Measurements from ENCODE around the gene DOCK6. TPM values are rescaled to one million over a fixed set of nuclear protein-coding genes. Genes with fewer than 3 reads are reported as not detected.

DOCK6 gene
- total and polyA plus RNA-seq, 2 of the 13 experiments (the other 11 are each of a cell fraction or from before 2014, with no cell fraction given): 5.4 to 38.1 TPM

DNA sequence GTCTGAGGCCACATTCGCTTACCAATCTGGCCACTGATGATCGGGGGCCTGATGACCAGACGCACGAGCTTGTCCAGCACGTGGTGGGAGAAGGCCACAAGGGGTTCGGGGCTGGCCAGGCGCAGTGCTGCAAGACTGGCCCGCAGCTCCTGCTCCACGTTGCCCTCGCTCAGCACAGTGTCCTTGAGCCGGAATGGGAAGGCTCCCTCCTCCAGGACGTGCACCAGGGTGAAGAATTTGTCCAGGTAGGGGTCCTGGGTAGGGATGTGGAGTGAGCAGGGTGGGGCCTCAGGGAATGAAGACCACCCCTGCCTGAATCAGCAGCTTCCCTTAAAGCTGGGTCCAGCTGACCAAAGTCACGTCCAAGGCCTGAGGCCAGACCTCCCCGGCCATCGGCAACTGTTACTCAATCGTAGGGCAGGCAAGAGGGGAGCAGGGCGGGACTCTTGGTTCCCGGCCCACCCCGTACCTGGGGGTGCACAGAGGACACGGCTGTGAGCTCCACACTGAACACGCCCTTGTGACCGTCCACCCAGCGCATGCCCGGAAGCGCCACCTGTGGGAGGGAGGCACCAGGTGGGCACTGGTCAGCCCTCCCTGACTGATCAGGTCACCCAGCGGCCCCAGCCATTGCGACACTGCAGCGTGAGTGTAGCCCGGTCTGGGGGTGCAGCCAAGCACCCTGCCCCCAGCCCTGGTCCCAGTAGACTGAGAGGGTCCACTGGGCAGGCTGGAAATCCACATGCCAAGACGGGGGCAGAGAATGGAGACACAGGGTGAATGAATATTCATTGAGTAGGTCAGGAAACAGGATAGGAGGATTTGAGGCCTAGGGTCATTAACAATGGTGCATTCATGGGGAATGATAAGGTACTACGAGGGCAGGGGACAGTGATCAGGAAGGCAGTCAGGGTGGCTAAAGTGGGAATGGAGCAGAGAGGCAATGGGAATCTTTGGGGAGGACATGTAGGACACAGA, 25.7 kb downstream of the DOCK6 start (continued):
- TF ChIP-seq, protein P1, sequence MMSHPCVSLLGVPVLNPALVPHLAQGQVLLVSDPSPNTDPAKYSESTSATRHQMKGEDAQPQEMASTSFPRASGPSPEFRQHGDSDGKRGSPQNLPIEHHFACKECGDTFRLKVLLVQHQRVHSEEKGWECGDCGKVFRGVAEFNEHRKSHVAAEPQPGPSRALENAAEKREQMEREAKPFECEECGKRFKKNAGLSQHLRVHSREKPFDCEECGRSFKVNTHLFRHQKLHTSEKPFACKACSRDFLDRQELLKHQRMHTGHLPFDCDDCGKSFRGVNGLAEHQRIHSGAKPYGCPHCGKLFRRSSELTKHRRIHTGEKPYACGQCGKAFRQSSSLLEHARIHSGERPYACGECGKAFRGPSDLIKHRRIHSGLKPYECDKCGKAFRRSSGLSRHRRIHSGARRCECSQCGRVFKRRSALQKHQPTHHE (CRISPR knock-in tag; IDR thresholded peaks at IDR 0.05; ENCODE audit: borderline replicate concordance): peak; percentile 67; the same call in 1 of the 2 replicates
- peak; percentile 90; the same call in 1 of the 2 replicates for TF ChIP-seq PCBP1 (IDR thresholded peaks at IDR 0.05; ENCODE audit: borderline replicate concordance, low read depth, low read length)
- no peak for TF ChIP-seq HDAC6 (IDR thresholded peaks at IDR 0.05; ENCODE audit: low read depth, low read length)
- peak; percentile 25; the same call in 1 of the 2 replicates for TF ChIP-seq ZNF777 (CRISPR knock-in tag; IDR thresholded peaks at IDR 0.05)
- TF ChIP-seq ZZZ3 (CRISPR knock-in tag; IDR thresholded peaks at IDR 0.05; ENCODE audit: borderline replicate concordance): no peak; the same call in 1 of the 2 replicates
- peak; percentile 14 for TF ChIP-seq ZNF331 (CRISPR knock-in tag; IDR thresholded peaks at IDR 0.05)
- TF ChIP-seq SRY (CRISPR knock-in tag; IDR thresholded peaks at IDR 0.05): peak; percentile 71; the same call in 1 of the 2 replicates
- TF ChIP-seq ZNF292 (CRISPR knock-in tag; IDR thresholded peaks at IDR 0.05; ENCODE audit: borderline replicate concordance, low read depth): 0 out of 2 replicates have a peak, but pooled peaks have one; percentile 15
- no peak for TF ChIP-seq ZNF549 (CRISPR knock-in tag; IDR thresholded peaks at IDR 0.05)
- TF ChIP-seq ZNF282 (IDR thresholded peaks at IDR 0.05; ENCODE audit: partially characterized antibody): no peak
- TF ChIP-seq, protein P2, sequence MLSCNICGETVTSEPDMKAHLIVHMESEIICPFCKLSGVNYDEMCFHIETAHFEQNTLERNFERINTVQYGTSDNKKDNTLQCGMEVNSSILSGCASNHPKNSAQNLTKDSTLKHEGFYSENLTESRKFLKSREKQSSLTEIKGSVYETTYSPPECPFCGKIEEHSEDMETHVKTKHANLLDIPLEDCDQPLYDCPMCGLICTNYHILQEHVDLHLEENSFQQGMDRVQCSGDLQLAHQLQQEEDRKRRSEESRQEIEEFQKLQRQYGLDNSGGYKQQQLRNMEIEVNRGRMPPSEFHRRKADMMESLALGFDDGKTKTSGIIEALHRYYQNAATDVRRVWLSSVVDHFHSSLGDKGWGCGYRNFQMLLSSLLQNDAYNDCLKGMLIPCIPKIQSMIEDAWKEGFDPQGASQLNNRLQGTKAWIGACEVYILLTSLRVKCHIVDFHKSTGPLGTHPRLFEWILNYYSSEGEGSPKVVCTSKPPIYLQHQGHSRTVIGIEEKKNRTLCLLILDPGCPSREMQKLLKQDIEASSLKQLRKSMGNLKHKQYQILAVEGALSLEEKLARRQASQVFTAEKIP (CRISPR knock-in tag; IDR thresholded peaks at IDR 0.05; ENCODE audit: borderline replicate concordance): no peak
- TF ChIP-seq MAFG (CRISPR knock-in tag; IDR thresholded peaks at IDR 0.05): no peak
- TF ChIP-seq ZFP37 (CRISPR knock-in tag; IDR thresholded peaks at IDR 0.05; ENCODE audit: borderline replicate concordance): peak; percentile 84; the same call in 1 of the 2 replicates
- peak; percentile 77 for TF ChIP-seq HNF4A (CRISPR knock-in tag; IDR thresholded peaks at IDR 0.05)
- peak in 1 of 2 experiments; percentile 57 for TF ChIP-seq POLR2A (IDR thresholded peaks at IDR 0.05; ENCODE audit: insufficient read depth in 1 of 2, low read depth in 2 of 2, low read length in 2 of 2)
- TF ChIP-seq ZNF703 (CRISPR knock-in tag; IDR thresholded peaks at IDR 0.05; ENCODE audit: borderline replicate concordance): no peak
- TF ChIP-seq TBL1XR1 (IDR thresholded peaks at IDR 0.05; ENCODE audit: borderline replicate concordance, low read length, partially characterized antibody): peak; percentile 95
- TF ChIP-seq, protein P3, sequence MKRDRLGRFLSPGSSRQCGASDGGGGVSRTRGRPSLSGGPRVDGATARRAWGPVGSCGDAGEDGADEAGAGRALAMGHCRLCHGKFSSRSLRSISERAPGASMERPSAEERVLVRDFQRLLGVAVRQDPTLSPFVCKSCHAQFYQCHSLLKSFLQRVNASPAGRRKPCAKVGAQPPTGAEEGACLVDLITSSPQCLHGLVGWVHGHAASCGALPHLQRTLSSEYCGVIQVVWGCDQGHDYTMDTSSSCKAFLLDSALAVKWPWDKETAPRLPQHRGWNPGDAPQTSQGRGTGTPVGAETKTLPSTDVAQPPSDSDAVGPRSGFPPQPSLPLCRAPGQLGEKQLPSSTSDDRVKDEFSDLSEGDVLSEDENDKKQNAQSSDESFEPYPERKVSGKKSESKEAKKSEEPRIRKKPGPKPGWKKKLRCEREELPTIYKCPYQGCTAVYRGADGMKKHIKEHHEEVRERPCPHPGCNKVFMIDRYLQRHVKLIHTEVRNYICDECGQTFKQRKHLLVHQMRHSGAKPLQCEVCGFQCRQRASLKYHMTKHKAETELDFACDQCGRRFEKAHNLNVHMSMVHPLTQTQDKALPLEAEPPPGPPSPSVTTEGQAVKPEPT (CRISPR knock-in tag; IDR thresholded peaks at IDR 0.05; ENCODE audit: low read depth): peak; percentile 60; the same call in 1 of the 2 replicates
- no peak for TF ChIP-seq ZNF468 (CRISPR knock-in tag; IDR thresholded peaks at IDR 0.05)
- peak; percentile 23; the same call in 1 of the 2 replicates for TF ChIP-seq ZNF274 (CRISPR knock-in tag; IDR thresholded peaks at IDR 0.05)
- no peak; the same call in 1 of the 2 replicates for TF ChIP-seq ZNF670 (CRISPR knock-in tag; IDR thresholded peaks at IDR 0.05; ENCODE audit: borderline replicate concordance)
- TF ChIP-seq SOX6 (IDR thresholded peaks at IDR 0.05): no peak
- TF ChIP-seq SOX6 (CRISPR knock-in tag; IDR thresholded peaks at IDR 0.05): peak; percentile 91
- TF ChIP-seq RARG (CRISPR knock-in tag; IDR thresholded peaks at IDR 0.05; ENCODE audit: low read depth): no peak
- TF ChIP-seq ZNF24 (IDR thresholded peaks at IDR 0.05): no peak
- TF ChIP-seq AKAP8 (CRISPR knock-in tag; IDR thresholded peaks at IDR 0.05): peak; percentile 63; the same call in 1 of the 2 replicates

All from HepG2 (cell line).